Activated CD4-positive, CD25-positive, alpha-beta regulatory T cell treated with anti-CD3 and anti-CD28 coated beads, Interleukin-2, amount 50 U/mL, for 72 hours (primary cell): ENCODE results near the gene KCTD11.

Source experiments
- DNase-seq: peaks from one replicate; pipeline ENCODE4 v3.0.0; 2021

Gene KCTD11

DNA sequence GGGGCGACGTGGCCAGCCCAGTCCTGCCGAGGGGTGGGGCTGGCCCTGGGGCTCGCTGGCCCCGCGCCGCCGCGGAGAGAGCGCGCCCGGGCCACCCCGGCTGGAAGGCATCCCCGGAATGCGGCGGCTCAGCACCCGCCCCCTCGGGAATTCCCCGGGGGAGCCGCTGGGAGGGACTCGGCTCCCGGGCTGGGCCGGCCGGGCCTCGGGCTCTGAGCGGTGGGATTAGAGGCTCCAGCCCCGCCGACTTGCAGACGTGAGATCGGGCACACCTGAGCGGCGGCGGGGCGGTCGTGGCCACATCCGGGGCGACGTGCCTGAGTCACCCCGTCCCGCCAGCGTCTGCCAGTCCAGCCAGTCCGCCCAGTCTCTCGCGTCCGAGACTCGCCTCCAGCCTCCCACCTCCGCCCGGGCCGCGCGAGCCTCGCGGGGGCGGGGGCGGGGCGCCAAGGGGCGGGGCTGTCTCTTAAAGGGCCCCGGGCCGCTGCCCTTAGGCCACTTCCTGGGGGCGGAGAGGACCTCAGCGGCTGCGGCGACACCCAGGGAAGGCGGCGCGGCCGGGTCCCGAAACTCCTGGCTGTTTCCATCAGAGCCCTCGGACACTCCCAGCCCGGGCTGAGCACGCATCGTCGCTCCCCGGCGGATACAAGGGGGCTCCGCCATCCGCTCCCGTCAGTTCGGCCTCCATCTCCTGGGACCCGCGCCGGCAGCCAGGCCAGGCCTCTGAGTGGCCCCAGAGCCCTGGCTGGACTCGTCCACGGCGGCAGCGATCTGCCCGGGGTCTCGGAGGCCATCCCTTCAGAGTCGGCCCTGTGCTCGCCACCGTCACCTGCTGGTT, at the start of gene KCTD11:
Gene KCTD11 (plus strand): TSS at position 498 of the 838 bp plus-strand sequence.
- peak; percentile 88 for DNase-seq

DNA sequence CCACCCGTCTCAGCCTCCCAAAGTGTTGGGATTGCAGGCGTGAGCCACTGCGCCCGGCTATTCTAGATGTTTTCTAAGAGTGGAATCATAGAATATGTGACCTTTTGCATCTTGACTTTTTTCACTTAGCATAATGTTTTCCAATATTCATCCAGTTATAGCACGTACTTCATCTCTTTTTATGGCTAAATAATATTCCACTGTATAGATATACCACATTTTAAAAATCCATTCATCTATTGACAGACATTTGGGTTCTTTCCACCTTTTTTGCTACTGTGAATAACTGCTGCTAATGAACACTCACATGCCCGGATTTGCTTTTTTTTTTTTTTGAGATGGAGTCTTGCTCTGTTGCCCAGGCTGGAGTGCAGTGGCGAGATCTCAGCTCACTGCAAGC, 47.8 kb upstream of the KCTD11 start:
- DNase-seq: no peak

DNA sequence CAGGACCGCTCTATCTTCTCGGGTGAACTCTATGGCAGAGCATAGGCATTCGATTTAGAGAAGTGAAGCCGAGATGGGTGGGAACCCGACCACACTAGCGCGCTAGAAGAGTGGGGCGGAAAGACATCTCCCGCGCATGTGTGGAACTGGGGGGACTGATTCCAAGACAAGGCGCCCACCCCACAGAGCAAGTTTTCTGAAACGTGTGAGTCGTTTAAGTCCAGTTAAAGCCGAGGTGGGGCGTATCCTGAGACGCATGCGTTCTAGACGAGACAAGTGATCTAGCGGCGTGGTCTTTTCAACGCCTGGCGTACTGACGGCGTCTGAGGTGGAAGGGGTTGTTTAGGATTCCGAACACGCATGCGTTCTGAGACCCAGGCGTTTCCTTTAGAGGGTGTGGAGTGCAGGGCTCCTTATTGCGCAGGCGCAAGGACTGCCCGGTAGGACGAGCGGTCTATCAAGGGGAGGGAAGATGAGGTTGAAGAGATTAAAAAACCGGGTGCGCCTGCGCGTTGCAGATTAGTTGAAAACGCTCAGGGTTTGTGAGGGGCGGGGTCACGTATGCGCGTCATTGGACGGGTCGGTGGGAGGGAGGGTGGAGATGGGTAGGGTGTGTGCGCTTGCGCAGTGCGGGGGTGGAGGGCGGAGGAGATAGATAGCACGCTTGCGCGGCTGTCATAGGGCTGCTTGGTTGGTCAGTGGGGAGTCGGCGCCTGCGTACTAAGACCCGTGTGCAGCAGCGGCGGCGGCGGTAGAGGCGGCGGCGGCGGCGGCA, 44.9 kb upstream of the KCTD11 start, which contains the start of gene EIF5A:
Gene EIF5A (plus strand): TSS at position 718 of the 775 bp plus-strand sequence. CDS start 2,008 bp downstream, outside the sequence.
- peak; percentile 100 for DNase-seq

DNA sequence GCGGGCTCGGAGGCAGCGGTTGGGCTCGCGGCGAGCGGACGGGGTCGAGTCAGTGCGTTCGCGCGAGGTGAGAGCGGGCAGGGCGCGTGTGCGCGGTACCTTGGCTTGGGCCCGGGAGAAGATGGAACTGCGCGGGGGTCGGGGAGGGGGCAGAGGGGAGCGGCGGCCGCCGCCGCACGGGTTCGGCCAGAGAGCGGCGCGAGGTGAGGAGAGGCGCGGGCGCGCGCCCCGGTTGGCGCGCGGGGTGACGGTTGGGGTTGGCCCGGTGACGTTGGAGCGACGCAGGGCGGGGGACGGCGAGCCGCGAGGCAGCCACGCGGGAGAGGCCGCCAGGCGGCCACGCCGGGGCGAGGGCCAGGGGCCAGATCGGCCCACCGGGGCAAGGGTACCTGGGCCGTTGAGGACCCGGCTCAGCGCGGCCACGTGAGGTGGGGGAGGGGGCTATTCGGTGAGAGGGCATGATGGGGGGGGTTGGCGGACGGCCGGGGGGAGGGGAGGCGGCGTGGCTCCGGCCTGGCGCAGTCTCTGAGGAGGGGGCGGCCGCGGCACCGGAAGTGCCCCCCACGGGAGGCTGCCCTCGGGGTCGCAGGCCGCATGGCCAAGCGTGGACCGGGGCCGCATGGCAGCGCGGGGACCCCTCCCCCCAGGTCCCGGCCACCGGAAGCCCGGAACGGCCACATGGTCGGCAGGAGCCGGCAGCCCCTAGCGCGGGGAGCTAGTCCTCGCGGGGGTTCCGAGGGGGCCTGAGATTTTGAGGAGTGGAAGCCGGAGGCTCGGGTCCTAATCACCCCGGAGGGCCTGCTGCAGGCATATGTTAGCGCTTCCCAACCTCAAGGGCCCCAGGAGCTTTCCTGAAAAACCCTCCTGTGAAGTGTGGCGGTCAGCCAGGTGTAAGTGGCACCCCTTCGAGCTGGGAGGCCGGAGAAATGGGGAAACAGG, 44.0 kb upstream of the KCTD11 start:
- DNase-seq: peak; percentile 66

DNA sequence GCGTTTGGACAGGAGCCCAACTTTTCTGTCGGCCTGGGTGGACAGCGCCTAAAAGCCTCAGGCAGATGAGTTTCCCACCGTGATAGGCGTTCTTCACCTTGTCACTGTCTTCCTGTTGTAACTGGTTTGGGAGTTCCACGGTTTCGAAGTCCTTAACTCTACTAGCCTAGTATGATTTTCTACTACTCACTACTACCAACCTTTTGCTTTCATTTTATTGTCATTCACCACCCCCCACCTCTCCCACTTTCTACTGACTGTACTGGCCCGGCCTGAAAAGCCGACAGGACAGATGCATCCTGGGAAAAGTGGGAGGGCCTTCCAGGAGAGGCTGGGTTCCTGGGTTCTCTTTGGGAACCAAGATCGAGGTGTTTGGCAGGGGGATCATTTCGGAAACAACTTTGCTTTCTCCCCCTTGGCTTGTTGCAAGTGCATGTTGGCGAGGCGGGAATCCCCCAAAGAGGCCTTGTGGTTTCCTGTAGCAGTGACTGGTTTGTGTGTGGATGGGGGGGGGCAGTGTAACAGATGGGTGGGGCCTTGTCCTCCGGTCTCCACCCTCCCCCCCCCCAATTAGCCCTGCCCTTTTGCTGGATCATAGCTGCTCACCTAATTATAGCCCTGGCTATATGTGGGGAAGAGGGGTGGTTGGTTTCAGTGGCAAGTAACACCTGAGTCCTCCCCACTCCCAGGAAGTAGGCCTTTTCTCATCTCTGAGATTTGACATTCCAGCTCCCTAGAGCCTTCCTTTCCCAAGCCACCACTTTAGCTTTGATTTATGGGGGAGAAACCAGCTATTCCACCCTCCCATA, 43.1 kb upstream of the KCTD11 start:
- DNase-seq: peak; percentile 72

DNA sequence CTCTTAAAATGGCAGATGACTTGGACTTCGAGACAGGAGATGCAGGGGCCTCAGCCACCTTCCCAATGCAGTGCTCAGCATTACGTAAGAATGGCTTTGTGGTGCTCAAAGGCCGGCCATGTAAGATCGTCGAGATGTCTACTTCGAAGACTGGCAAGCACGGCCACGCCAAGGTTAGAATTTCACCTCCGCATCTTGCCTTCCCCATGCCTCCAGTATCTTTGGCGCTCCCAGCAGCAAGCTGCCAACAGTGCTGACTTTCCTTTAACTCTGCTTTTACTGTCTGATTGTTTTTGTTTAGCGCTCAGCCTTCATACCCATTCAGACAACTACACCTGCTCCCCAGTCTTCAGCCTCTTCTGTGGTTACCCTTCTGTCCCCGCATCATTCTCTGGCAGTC, 42.3 kb upstream of the KCTD11 start:
- no peak for DNase-seq

DNA sequence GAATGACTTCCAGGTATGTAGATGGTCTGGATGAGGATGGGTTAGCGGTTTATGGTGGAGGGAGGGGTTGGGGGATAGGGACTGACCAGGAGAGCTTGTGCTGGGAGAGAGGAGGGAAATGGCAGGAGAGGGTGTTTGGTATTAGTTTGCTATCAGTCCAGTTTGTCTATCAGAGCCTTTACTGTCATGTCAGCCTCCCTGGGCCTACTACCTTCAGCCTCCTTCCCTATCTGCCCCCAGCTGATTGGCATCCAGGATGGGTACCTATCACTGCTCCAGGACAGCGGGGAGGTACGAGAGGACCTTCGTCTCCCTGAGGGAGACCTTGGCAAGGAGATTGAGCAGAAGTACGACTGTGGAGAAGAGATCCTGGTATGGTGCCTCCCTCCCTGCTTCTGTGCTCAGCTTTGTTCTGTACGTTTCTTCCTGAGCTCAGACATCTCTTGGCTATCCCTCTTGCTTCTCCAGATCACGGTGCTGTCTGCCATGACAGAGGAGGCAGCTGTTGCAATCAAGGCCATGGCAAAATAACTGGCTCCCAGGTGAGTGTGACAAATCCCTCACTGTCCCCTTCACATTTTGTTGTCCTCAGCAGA, 40.8 kb upstream of the KCTD11 start:
- DNase-seq: no peak

DNA sequence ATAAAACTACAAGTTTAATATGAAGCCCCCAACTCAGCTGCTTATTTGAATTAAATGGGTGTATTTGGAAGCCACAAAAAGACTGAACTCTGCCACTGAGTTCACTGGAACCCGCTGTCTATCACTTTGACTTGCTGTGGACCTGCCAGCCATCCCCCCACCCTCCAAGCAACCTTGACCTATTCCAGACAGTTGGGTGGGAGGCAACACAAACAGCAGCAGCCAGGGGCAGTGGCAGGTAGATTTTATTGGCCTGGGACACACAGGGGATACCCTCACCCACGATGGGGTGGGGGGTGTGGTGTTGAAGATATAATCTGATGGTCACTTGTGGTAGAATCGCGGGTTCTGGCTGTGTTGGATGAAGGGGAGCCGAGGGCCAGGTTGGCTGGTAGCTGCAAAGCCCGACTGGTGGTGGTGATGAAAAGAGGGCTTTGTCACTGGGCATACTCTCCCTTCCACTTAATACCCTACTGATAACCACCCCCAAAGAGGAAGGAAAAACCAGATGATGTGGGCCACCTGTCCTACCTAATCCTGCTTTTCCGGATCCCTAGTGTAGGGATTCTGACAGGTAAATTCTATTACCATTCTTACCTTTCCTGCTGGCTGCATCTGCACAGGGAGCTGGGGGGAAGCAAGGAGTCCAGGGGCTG, 39.4 kb upstream of the KCTD11 start:
- no peak for DNase-seq

DNA sequence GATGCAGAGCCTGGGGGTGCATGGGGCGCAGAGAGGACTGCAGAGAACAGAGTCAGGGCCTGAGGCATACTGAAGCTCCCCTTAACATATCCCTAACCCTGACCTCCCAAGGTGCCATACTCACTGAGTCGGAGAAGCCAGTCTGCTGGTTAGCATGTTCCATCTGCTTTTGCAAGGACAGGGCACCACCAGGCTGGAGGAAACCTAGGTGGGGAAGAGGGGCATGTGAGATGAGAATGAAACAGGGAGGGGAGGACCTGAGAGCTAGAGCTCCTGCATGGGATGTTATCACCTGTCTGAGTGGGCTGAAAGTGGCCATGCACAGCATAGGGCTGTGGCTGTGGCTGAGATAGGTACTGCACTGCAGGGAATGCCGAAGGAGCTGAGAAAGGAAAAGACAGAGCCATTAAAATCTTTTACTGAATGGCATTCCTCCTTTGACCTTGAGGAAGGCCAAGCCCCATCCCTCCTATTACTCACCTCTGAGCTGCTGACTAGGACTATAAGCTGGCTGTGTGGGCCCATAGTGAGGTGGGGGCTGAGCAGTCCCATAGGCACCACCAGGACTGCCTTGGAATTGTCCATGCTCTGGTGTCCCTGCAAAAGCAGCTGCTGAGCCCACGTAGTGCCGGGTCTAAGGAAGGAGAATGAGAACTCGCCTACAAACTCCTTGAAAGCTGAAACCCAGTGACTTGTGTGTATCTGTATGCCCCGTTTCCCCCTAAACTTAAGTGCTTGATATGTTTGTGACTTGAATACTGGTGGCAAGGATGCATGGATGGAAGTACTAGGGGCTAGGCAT, 38.7 kb upstream of the KCTD11 start:
- no peak for DNase-seq

DNA sequence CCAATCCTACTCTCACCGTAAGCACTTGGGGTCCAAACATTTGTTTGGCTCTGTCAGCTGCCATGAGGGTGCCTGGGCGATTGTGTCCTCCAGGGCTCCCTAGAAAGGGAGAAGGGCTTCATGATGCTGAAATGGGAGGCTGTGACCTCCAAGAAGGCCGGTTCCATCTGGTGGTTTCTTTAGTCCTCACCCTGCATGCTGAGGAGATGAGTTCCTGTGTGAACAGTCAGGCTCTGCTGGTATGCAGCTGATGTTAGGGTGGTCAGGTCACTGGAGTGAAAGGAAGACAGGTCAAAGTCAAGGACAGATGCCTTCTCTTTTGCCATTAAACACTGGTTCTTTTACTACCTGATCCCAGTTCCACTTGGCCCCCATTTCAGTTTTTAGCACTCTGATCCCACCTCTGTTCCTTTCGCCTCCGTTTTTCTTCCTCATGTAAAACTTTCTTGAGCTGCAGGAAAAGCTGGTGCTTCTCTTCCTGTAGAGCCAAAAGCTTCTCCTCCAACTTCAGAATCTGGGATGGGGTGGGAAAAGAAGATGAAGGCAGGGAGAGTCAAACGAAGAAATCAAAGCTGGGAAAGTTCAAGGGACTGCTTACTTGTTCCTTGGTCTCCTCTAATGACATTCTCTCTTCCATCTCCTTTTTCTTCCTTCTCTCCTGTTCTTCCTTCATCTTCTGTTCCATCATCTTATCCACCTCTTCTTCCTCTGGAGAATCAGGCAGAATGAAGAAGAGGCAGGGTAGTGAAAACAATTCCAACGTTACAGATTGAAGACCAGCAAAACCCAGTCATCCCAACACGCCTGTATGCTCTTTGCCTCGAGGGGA, 37.9 kb upstream of the KCTD11 start:
- DNase-seq: no peak

DNA sequence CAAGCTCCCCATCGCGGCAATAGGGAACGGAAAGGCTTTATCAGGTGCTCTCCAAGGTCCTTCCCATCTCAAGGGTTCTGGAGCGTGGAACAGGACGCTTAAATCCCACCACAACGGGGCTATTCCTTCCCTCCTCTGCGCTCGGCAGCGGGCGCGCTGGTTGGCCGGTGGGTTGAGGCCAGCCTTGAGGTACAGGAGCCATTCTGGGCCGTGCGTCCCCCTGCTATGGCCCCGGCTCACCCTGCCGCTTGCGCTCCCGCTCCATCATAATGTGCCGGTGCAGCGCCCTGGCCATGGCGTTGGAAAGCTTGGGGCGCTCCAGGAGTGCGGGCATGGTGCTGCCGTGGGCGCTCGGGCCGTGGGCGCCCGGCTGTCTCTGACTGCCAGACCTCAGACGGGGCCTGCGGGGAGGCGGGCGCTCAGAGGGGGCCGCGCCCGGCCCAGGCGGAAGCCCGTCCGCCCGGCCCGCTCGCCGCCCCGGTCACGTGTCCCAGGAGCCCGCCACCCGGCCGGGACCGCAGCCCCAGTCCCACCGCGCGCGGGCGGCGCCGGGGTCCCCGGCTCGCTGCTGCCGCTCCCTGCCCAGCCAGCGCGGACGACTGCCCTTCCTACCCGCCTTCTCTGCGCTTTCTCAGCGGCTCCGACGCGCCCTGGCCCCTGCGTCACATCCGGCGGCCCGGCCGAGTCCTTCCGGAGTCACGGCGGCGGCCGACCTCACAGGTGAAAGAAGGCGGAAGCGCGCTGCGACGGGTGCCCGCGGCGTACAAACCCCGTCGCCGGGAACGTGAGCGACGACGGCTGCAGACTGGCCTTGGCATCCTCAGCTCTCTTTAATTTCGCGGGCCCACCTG, 37.0 kb upstream of the KCTD11 start, which contains the start of gene GPS2:
Gene GPS2 (minus strand): TSS at position 642 of the 851 bp plus-strand sequence. CDS start 308 bp downstream, at position 334.
- peak; percentile 94 for DNase-seq

DNA sequence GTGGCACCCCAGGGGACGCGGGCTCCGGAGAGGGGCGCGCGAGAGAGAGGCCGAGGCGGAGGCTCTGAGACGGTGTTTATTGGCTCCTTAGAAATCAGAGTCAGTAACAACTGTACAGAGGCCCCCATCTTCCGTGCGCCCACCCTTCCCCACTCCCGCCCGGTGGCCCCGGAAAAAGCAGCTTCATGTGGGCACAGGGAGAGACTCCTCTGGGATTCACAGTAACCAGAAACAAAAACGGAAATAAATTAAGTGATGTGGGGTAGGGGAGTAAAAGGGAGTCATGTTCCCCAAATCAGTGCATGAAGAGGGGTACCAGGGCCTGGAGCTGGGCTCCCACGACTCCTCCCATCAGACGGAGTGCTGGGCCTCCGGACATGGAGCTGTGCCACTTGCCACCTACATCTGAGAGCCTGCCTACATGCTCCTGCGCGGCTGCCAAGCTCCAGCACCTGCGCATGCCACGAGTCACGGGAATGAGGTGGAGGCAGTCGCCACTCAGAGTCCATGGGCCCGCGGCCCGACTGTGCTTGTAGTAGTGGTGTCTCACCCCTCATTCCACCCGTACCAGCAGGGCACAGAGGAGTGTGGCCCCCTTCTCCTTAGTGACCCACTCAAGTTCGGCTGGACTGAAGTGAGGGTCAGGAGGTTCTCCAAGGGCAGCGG, 36.3 kb upstream of the KCTD11 start:
- DNase-seq: no peak

DNA sequence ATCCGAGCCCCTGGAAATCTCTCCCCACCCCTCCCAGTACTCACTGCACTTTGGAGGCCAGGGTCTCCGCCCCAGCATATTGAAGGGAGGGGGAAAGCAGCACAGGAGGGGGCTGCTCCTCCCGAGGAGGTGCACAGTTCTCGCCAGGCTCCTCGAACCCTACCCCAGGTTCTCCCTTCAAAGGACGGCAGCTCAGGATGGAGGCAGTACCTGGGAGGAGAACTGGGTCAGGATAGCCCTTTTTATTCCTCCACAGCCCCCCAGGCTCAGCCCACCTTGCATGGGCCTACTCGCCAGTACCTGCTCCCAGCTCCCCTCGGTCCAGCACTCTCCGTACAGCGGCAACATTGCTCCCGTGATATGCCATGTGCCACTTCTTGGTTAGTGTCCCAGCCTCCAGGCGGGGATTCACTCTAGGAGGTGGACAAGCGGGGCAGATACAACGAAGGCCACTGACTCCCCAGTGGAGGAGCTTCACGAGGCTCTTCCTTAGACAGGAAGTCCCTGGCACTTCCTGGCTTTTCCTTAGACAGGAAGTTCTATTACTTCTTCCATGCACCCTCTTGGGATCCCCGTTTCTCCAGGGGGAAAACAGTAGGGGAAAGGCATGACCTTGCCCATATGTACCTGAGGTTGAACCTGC, 34.7 kb upstream of the KCTD11 start:
- DNase-seq: no peak

DNA sequence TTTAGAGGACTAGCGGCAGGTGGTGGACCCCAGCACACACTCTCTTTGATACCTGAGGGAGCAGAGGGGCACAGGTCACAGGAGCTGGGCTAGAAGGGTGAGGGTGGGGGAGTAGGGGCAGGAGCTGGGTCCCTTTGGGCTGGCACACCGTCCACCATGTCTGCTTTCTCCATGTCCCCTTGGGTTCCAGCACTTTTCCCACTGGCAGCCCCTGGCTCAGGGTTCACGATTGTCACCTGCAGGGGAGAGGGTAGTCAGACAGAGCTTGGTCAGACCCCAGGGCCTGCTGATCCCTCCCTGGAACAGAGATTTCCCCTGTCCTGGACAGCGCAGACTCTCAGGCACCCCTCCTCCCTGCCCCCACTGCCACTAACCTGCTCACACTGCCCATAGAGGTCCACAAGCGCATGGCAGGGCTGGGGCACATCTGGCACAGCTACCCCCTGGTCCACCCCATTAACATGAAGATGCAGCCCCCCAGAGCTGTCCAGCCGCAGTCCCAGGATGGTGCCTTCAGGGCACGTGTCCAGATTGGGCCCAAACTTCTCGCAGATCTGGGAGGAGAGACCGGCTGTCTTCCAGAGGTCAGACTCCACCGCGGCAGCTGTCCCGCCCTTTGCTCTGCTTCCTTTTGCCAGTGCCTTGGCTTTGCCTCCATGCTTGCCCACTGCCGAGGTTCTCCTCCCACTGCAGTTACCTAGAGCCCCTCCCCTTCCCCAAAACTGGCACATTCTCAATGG, 33.7 kb upstream of the KCTD11 start:
- no peak for DNase-seq

DNA sequence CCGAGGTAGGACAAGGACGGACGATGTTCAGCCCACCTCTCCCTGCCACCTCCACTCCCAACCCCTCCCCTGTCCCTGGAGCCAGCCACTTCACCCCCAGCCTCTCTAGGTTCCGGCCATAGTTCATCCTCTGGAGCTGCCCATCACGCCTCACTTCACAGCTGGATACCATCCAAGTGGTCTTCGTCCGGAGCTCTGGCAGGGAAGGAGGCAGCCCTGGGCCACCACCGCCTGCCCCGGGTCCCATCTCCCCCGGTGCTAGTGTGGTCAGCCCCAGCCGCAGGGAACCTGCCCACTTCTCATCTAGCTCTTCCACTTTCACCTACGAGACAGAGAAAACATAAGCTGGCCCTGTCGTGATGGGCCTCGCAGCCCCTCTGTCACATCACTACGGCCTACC, 30.5 kb upstream of the KCTD11 start:
- DNase-seq: no peak

DNA sequence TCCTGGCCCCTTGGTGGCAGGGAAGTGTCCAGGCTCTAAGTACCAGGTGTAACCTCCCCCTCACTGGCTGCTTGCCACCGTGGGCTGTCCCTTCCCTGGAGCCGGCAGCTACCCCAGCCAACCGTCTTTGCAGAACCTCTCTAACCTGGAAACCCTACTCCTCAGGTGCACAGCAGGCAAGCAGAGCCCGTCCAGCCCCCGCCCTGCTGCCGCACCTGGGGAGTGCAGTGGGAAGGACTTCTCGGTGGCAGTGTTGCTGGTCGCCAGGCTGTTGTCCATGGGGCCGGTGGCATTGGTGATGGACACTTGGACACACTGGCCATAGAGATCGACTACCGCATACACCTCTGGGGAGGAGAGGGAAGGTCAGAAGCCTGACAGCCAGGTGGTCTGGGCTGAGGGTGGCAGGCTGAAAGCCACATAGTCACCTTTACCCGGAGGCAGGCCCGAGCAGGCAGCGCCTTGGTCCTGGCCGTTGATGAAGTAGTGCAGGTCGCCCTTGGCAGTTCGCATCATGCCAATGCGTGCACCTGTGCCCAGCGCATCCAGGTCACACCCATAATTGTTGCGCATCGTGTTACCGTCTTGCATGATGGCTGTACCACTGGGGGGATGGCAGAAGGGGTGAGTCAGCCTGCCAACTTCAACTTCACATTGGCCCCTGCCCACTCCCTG, 29.3 kb upstream of the KCTD11 start:
- DNase-seq: no peak
